OCI-LY7 (cell line): ENCODE measurements around the gene SNPH. TPM values are rescaled to one million over a fixed set of nuclear protein-coding genes. Genes with fewer than 3 reads are reported as not detected.

ENCODE experiments used
- BruUV-seq: library from RNA; stranded (reverse); fragments of 400-500 nt; replicated peaks from 2 replicates; lab custom pipeline; 2021; lab: Mats Ljungman, UMichigan
- CTCF ChIA-PET: fragments of 300-600 bp; sonication (Branson Sonifier 250); formaldehyde crosslinking; loops from one replicate; lab custom pipeline; 2022; ENCODE audit warnings: antibody characterized with exemption; ENCODE audit not compliant: unreplicated experiment; lab: Charles Lee
- POLR2A ChIA-PET: fragments of 300-600 bp; sonication (Branson Sonifier 250); formaldehyde crosslinking; loops from one replicate; lab custom pipeline; 2022; ENCODE audit warnings: antibody characterized with exemption; lab: Charles Lee
- DNase-seq: peaks from one replicate; pipeline ENCODE4 v3.0.0-alpha.2; 2015; ENCODE audit warnings: low spot score
- H2AFZ ChIP-seq: fragments of 200-600 bp; sonication (generic), shearing (Covaris generic); 2 replicates; pipeline ENCODE4 v1.6.1; 2014; ENCODE audit warnings: mild to moderate bottlenecking, antibody characterized with exemption, low read length, moderate library complexity
- H3K27ac ChIP-seq: fragments of 200-600 bp; sonication (generic); 2 replicates; pipeline ENCODE4 v1.5.1; 2014; ENCODE audit warnings: mixed run types, low read depth, mild to moderate bottlenecking, moderate library complexity, low read length, inconsistent platforms; ENCODE audit not compliant: poor library complexity, severe bottlenecking
- H3K36me3 ChIP-seq: fragments of 200-600 bp; sonication (generic); 2 replicates; pipeline ENCODE4 v1.6.1; 2014; ENCODE audit warnings: mild to moderate bottlenecking, antibody characterized with exemption, low read length, moderate library complexity, mixed read lengths; ENCODE audit not compliant: insufficient read depth
- H3K4me1 ChIP-seq: fragments of 200-600 bp; sonication (generic); 2 replicates; pipeline ENCODE4 v1.5.1; 2014; ENCODE audit warnings: mild to moderate bottlenecking, low read length; ENCODE audit not compliant: insufficient read depth, poor library complexity, severe bottlenecking
- H3K4me2 ChIP-seq: fragments of 200-600 bp; sonication (generic); 2 replicates; pipeline ENCODE4 v1.6.1; 2014; ENCODE audit warnings: mild to moderate bottlenecking, low read length
- H3K4me3 ChIP-seq: fragments of 200-600 bp; sonication (generic); 2 replicates; pipeline ENCODE4 v1.5.1; 2014; ENCODE audit warnings: mild to moderate bottlenecking, low read depth, low read length; ENCODE audit not compliant: poor library complexity, severe bottlenecking
- H3K79me2 ChIP-seq: fragments of 200-600 bp; sonication (generic); 2 replicates; pipeline ENCODE4 v1.6.1; 2016; ENCODE audit warnings: low read depth, mild to moderate bottlenecking, low read length, moderate library complexity, mixed read lengths; ENCODE audit not compliant: insufficient read depth
- H3K9me2 ChIP-seq: fragments of 200-600 bp; sonication (generic); 2 replicates; pipeline ENCODE4 v1.6.1; 2016; ENCODE audit warnings: mild to moderate bottlenecking, low read length, mixed read lengths; ENCODE audit not compliant: insufficient read depth
- H3K9me3 ChIP-seq: fragments of 200-600 bp; sonication (generic); 2 replicates; pipeline ENCODE4 v1.6.1; 2014; ENCODE audit warnings: mild to moderate bottlenecking, mixed run types, low read length, mixed read lengths
- H4K20me1 ChIP-seq: fragments of 200-600 bp; sonication (generic); 2 replicates; pipeline ENCODE4 v1.6.1; 2014; ENCODE audit warnings: mild to moderate bottlenecking, antibody characterized with exemption, low read length, moderate library complexity, mixed read lengths; ENCODE audit not compliant: insufficient read depth
- EZH2phosphoT487 ChIP-seq: fragments of 200-600 bp; sonication (generic); IDR thresholded peaks from 2 replicates; pipeline ENCODE4 v1.6.1; 2018; ENCODE audit warnings: low read depth, borderline replicate concordance, mild to moderate bottlenecking, mixed run types, antibody characterized with exemption, low read length, moderate library complexity, mixed read lengths
- intact Hi-C: fragments of 100-400 bp; cut with micrococcal nuclease; formaldehyde crosslinking; loops from one replicate; pipeline ENCODE4 v1.10.0; 2022; ENCODE audit not compliant: unreplicated experiment
- total RNA-seq, 2 experiments: library from RNA; depleted of rRNA in 1 of 2; stranded (reverse); fragments of >200 nt in 1 of 2; shearing (Covaris generic) in 1 of 2; gene quantifications; 2 replicates each; pipeline ENCODE4 v1.2.3, GENCODE V29; 2014 to 2022
- TF ChIP-seq, protein P1 (sequence below): fragments of 200-600 bp; sonication (generic); conservative IDR thresholded peaks from 2 replicates; pipeline ENCODE4 v1.5.1; 2014; ENCODE audit warnings: mild to moderate bottlenecking, antibody characterized with exemption, low read length, moderate library complexity, mixed read lengths

The SNPH gene
- total RNA-seq, 2 experiments from 2014 or later, result not detected

DNA sequence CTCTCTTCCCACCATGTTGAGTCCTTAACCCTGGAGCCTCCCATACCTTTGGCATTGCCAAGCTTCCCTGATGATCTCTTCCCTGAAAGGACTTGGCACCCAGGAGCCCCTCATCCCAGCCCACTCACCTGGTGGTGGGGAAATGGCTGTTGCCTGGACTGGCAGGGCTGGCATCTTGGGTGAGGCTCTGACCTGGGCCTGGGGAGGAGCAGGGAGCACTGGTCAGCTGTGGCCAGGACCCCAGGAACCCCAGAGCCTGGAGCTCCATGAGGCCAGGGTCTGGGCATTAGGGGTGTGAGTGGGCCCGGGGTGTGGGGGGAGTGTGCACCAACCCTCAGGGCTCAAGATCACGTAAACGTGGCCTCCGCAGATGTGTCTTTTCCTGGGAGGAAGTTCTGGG lies 53.4 kb downstream of the SNPH start:
- H3K9me2 ChIP-seq, result no peaks in the 10 kb centered on the region
- H3K4me1 ChIP-seq, result peaks cover 3% of the 10 kb centered on the region
- H3K79me2 ChIP-seq, result no peaks in the 10 kb centered on the region
- no peaks in the 10 kb centered on the region for H3K36me3 ChIP-seq
- H3K4me3 ChIP-seq, result no peak overlapping the region
- CTCF ChIA-PET, result no interaction called here
- intact Hi-C loops, result loop anchor here (10.0 kb wide), 1 partner anchor 155 kb away; no protein-coding TSS in a partner anchor
- H3K27ac ChIP-seq, result no peak overlapping the region
- POLR2A ChIA-PET, result interaction anchor here (0.5 to 0.6 kb wide), 2 partner anchors 56 to 101 kb away, joined by 3 to 4 read pairs; no protein-coding TSS in a partner anchor
- H2AFZ ChIP-seq, result no peak overlapping the region
- H3K4me2 ChIP-seq, result no peak overlapping the region
- no TSS peak for BruUV-seq
- DNase-seq, result no peak
- TF ChIP-seq EZH2phosphoT487, result no peak
- TF ChIP-seq, protein P1, sequence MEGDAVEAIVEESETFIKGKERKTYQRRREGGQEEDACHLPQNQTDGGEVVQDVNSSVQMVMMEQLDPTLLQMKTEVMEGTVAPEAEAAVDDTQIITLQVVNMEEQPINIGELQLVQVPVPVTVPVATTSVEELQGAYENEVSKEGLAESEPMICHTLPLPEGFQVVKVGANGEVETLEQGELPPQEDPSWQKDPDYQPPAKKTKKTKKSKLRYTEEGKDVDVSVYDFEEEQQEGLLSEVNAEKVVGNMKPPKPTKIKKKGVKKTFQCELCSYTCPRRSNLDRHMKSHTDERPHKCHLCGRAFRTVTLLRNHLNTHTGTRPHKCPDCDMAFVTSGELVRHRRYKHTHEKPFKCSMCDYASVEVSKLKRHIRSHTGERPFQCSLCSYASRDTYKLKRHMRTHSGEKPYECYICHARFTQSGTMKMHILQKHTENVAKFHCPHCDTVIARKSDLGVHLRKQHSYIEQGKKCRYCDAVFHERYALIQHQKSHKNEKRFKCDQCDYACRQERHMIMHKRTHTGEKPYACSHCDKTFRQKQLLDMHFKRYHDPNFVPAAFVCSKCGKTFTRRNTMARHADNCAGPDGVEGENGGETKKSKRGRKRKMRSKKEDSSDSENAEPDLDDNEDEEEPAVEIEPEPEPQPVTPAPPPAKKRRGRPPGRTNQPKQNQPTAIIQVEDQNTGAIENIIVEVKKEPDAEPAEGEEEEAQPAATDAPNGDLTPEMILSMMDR, result no peak
- no peaks in the 10 kb centered on the region for H4K20me1 ChIP-seq
- no peaks in the 10 kb centered on the region for H3K9me3 ChIP-seq

DNA sequence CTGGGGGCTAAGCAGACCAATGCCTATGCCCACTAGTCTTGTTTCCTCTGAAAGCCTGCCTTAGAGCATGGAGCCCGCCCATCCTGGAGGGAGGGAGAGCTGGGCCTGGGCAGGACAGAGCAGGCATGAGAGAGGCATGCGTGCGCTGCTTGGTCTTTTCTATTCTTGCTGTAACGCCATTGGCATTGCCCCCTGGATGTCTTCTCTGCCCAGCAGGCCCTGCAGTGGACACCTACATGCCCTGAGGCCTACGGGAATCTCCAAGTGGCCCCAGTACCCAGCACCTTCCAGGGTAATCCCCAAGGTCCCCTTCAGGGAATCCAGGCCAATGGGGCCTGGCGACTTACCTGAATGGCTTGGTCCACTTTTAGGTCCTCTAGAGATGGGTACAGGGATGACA lies 53.9 kb downstream of the SNPH start:
- Histone ChIP-seq H3K27ac (no peak overlapping the region), H3K4me3 (no peak overlapping the region), H4K20me1 (no peaks in the 10 kb centered on the region), H3K36me3 (no peaks in the 10 kb centered on the region), H2AFZ (no peak overlapping the region), H3K79me2 (no peaks in the 10 kb centered on the region), H3K4me1 (peaks cover 8% of the 10 kb centered on the region), H3K4me2 (no peak overlapping the region), H3K9me2 (no peaks in the 10 kb centered on the region), H3K9me3 (no peaks in the 10 kb centered on the region)
- TF ChIP-seq EZH2phosphoT487, result no peak
- TF ChIP-seq, protein P1, result no peak
- BruUV-seq, result no TSS peak
- ChIA-PET CTCF (no interaction called here), POLR2A (no interaction called here)
- no peak for DNase-seq
- intact Hi-C loops, result no loop called here

DNA sequence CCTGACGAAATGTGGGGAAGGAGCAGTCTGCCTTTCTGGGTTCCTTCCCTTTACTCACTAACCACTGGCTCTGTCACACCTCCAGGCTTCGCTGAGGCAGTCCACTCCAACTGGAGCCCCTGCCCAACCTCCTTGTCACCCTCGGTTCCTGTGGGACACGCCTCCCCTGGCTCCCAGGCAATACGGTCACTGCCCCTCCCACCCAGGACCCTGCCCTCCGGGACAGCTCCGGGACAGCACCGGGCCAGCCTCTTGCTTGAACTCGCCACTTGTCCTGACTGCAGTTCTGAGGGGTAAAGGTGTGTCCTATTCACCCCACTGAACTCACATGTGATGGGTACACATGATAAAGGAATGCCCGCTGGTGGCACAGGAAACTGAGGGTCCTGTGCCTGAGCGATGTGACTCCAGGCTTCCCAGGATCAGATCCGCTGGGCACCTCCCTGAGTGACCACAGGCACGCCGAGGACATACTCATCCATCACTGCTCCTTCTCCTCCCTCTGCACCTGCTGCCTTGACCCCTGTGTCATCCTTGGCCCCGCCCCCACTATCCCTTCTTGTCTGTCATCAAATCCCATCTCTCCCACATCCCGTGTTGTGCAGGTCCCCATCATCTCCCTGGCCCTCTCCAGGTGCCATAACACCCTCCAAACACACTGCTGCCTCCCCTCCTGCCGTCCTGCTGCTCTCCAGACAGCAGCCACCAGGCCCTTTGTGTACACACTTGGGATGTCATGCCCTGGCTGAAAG lies 55.0 kb downstream of the SNPH start:
- DNase-seq, result no peak
- H3K36me3 ChIP-seq, result no peaks in the 10 kb centered on the region
- no peak for TF ChIP-seq EZH2phosphoT487
- TF ChIP-seq, protein P1, result no peak
- peaks cover 12% of the 10 kb centered on the region for H3K4me1 ChIP-seq
- BruUV-seq, result no TSS peak
- no peaks in the 10 kb centered on the region for H3K9me3 ChIP-seq
- CTCF ChIA-PET, result no interaction called here
- no peak overlapping the region for H3K4me2 ChIP-seq
- POLR2A ChIA-PET, result interaction anchor here (1.4 kb wide), 1 partner anchor 71 kb away, joined by 13 read pairs; no protein-coding TSS in a partner anchor
- no peaks in the 10 kb centered on the region for H3K9me2 ChIP-seq
- H4K20me1 ChIP-seq, result peaks cover 3% of the 10 kb centered on the region; the same call in 1 of the 2 replicates
- H3K4me3 ChIP-seq, result no peak overlapping the region
- no peak overlapping the region for H2AFZ ChIP-seq
- peaks cover 8% of the 10 kb centered on the region for H3K79me2 ChIP-seq
- H3K27ac ChIP-seq, result no peak overlapping the region
- intact Hi-C loops, result no loop called here
